ENCODE results near the gene LGMN.

GRCh38 chr14:92731622-92732115 is 16.8 kb downstream of the LGMN start:
- no peak for TF ChIP-seq CTCF (IDR thresholded peaks at IDR 0.05; ENCODE audit: insufficient read depth, low read length)
- TF ChIP-seq REST (IDR thresholded peaks at IDR 0.05; ENCODE audit: insufficient replicate concordance, low read depth), result no peak
- no peak for TF ChIP-seq POLR2AphosphoS5 (IDR thresholded peaks at IDR 0.05; ENCODE audit: low read depth)
- no peak for TF ChIP-seq GABPA (IDR thresholded peaks at IDR 0.05; ENCODE audit: low read depth)
